Glomerular endothelial cell (primary cell): Measurements from ENCODE around the gene SEMG1. TPM values are rescaled to one million over a fixed set of nuclear protein-coding genes. Genes with fewer than 3 reads are reported as not detected.

Experiments
- total RNA-seq: library from RNA; depleted of rRNA; stranded (reverse); fragments of >200 nt; gene quantifications from 2 replicates; pipeline ENCODE4 v1.2.3, GENCODE V29; 2015

The SEMG1 gene
- total RNA-seq, 1 donor from 2014 or later: not detected

Other genes starting within 250 kb of the SEMG1 start
- 36.9 and 43.0 TPM in 2 replicates for gene TOMM34, start 246.6 kb upstream of the SEMG1 start, total RNA-seq
- gene STK4, start 240.5 kb upstream of the SEMG1 start, total RNA-seq: 14.0 and 20.9 TPM in 2 replicates
- gene KCNS1, start 105.9 kb upstream of the SEMG1 start, total RNA-seq: 0.12 and 0.34 TPM in 2 replicates
- not detected in 2 replicates for gene WFDC5, start 91.9 kb upstream of the SEMG1 start, total RNA-seq
- gene WFDC12, start 82.6 kb upstream of the SEMG1 start, total RNA-seq: not detected in 2 replicates
- gene PI3, start 32.1 kb upstream of the SEMG1 start, total RNA-seq: not detected in 2 replicates
- gene SEMG2, start 14.3 kb downstream of the SEMG1 start, total RNA-seq: not detected in 2 replicates
- not detected in 2 replicates for gene SLPI, start 47.5 kb downstream of the SEMG1 start, total RNA-seq
- gene RBPJL, start 99.8 kb downstream of the SEMG1 start, total RNA-seq: not detected in 2 replicates
- gene MATN4, start 101.3 kb downstream of the SEMG1 start, total RNA-seq: not detected in 2 replicates
- 59.4 and 64.3 TPM in 2 replicates for gene SDC4, start 141.4 kb downstream of the SEMG1 start, total RNA-seq
- 19.2 and 31.1 TPM in 2 replicates for gene SYS1, start 156.1 kb downstream of the SEMG1 start, total RNA-seq
- not detected in 2 replicates for gene TP53TG5, start 171.3 kb downstream of the SEMG1 start, total RNA-seq
- gene DBNDD2, start 201.3 kb downstream of the SEMG1 start, total RNA-seq: 21.7 and 25.0 TPM in 2 replicates
- gene PIGT, start 209.1 kb downstream of the SEMG1 start, total RNA-seq: 91.1 and 130 TPM in 2 replicates